ENCODE data around the gene GLS. TPM values are rescaled to one million over a fixed set of nuclear protein-coding genes. Genes with fewer than 3 reads are reported as not detected.
A peak's percentile ranks its signal among the peaks of the same experiment; 100 is the strongest.
"Not testable (repeated sequence)": the region's sequence is repeated elsewhere in the genome, so short reads cannot be mapped to it uniquely, and the experiment has no call there.

GLS gene
- total RNA-seq, 1 donor from 2014 or later: 165 TPM

DNA sequence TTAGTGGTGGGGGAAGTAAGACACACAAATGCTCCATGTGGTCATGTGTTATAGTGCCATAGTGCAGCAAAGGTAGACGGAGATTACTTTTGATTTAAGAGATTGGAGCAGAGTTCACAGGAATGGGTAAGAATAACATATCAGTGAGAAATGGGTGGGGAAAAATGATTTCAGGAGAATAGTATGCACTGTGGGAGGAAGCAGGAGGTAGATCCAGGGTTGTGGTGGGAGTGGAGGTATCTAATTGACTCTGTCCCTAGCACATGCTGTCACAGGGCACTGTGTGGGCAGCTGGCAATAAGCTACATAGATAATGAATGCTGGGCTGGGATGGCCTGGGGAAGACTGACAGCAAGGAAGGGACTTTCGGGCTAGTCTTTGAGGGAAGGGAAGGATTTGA is 68.0 kb downstream of the GLS start:
- ATAC-seq (no peak), DNase-seq (ENCODE audit: low spot score) (no peak)
- intact Hi-C loops (cut with DNase I): no loop called here

DNA sequence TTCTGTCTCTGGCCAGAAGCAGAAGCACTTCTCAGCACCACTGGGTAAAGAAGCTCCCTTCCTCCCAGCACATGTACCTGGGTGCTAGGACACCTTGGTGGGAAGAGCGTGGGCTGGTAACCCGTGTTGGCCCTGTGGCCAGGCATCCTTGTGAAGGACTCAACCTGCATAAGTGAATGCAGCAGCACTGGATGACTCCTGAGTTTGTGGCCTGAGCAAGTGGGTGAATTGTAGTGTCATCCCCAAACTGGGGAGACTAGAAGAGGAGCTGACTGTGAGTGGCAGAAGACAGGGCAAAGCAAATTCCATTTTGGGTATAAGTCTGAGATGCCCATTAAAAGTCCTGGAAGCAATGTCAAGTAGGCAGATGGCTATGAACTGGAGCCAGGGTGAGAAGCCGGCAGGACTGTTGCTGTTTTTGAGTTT is 70.0 kb downstream of the GLS start:
- ATAC-seq (no peak), DNase-seq (ENCODE audit: low spot score) (no peak)
- intact Hi-C loops (cut with DNase I): no loop called here

DNA sequence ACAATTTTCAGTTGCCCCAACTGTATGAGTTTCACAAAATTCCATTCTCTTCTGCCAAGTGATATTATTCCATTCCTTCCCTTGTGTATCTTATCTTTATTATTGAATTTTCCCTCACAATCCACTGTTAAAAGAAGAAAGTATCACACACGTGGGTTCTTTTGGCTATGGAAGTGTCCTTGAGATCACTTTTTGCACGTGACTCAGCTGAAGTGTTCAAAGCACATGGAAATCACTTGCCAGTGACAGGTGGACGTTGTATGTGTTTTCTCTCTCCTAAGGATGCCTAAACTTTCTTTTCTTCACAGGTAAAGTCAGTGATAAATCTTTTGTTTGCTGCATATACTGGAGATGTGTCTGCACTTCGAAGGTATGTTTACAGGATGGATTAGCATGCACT is 72.6 kb downstream of the GLS start:
- ATAC-seq: no peak
- DNase-seq (ENCODE audit: low spot score): no peak
- intact Hi-C loops (cut with DNase I): no loop called here

DNA sequence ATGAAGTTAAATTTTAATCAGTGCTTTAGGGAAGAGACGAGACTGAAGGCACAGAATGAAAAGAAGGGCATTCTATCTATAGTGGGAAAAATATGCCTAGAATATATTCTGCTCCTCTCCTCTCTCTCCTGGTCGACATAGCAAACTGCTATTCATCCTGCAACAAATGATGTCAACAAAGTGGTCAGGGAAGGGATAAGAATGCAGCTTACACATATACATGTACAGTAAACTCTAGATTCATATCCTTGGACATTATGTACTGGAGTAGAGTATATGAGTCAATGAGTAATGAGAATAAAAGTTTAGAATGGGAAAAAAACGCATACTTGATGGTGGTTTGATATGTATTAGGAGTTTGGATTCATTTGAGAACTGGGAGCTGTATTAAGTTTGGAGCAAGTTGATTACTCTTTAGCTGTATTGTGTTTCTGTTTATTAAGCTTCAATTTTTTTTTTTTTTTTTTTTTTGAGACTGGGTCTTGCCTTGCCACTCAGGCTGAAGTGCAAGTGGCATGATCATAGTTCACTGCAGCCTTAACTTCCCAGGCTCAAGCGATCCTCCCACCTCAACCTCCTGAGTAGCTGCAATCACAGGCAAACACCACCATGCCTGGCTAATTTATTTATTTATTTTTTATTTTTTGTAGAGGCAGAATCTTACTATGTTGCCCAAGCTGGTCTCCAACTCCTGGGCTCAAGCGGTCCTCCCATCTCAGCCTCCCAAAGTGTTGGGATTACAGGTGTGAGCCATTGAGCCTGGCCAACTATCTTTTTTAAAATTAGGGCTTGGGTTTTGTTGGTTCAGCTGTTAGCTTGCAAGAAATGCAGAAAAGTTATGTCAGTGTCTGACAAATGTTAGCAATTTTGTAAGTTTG is 79.5 kb downstream of the GLS start:
- DNase-seq (ENCODE audit: low spot score) (no peak), ATAC-seq (no peak)
- intact Hi-C loops (cut with DNase I): no loop called here

DNA sequence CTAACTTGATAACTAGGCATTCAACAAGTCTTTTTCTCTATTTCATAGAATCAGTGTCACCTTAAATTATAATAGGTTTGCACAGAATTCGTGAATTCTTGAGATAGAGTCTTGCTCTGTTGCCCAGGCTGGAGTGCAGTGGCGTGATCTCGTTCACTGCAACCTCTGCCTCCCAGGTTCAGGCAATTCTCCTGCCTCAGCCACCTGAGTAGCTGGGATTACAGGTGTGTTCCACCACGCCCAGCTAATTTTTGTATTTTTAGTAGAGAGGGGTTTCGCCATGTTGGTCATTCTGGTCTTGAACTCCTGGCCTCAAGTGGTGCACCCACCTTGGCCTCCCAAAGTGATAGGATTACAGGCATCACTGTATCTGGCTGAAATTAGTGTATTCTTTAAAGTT is 80.5 kb downstream of the GLS start:
- DNase-seq (ENCODE audit: low spot score); ATAC-seq; intact Hi-C loops (cut with DNase I): not testable (repeated sequence)

DNA sequence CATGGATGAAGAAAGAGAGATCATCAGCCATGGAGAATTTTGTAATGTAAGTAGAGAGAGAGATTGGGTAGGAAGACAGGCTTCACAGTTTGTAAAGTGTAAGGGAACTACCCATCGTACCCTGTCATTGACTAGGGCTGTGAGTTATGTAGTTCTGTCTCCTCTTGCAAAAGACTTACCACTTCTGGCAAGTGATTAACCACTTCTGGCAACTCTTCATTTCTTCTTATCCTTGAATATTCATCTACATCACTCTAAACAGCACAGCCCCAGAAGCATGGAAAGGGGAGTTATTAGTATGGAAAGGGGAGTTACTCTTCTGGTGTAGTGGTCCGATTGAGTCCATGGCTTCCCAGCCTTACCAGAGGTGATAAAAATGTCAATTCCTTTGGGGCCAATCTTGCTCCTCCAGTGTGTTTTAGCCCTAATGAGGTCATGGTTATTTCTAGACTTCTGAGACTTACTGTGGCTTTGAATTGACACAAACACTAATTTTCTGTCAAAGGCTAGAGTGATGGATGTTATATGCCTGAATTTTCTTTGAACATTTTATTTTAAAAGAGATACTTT is 81.4 kb downstream of the GLS start:
- no peak for DNase-seq (ENCODE audit: low spot score)
- intact Hi-C loops (cut with DNase I): no loop called here
- ATAC-seq: peak; percentile 53

DNA sequence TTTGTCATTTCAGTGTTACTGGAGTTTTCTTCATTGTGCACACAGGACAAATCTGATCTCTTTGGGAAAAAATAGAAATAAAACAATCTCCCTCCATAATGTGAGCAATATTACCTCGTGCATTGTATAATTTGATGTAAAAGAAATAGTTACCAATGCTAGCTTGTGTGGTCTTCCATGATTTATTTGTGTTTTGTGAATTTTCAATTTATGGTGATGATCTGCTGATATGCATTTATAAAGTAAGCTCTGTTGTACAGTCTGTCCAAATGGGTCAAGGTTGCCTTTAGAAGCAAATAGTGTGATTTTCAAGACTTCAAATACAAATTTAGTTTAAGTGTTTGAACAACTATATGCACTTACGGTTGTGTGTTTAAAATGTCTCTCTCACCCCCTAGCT is 82.5 kb downstream of the GLS start:
- ATAC-seq (no peak), DNase-seq (ENCODE audit: low spot score) (no peak)
- intact Hi-C loops (cut with DNase I): no loop called here

DNA sequence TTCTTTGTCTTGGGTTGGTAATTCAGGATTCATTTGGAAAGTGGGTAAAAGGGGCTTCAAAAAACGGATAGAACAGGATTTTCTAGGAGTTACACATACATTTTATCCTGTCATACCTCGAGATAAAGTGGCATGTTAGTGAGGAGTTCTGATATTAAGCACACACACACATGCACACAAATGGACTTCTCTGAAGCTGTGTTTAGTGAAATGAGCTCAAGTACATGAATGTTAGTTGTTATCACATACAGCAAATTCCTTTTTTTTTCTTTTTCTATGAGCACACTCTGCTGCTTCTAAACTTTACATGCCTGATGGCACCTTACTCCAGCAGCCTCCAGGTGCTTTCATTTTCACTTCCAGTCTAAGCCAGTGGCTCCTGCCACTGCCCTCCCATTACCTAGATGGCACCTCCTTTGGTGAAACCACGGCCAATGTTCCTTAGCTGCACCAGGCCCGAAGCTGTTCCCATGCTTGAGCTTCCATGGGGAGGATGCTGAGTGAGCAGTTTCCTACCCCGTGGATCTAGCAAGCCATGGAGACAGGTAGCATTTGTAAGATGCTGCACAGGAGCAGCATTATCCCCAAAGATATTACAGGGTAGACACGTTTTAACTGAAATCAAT is 83.7 kb downstream of the GLS start:
- ATAC-seq: no peak
- no peak for DNase-seq (ENCODE audit: low spot score)
- intact Hi-C loops (cut with DNase I): no loop called here

DNA sequence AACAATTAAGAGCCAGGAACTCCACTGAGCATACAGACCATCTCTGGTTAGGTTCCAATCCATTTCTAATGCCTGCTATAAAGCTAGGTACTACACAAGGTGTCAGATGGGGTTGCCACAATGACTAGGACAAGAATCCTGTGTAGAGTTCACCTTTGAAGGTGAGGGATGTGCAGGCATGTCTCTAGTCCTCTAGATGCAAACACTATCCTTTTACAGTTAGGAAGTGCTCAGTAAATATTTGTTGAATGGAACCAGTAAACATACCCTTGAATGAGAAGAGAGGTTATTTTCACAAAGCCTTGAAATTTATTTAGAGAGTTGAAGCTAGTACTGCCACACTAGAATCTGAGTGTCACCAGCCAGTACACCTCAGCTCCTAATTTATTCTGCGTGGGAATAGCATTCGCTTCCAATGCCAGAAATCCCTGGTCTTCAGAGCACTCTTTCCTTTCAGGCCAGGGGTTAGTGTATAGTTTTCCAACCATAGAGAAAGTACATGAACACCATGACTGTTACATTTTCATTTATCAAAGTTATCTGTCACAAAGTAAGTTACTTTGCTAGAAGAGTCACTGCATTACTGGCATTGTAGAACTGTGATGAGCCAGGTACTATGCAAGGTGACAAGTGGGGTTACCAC is 85.1 kb downstream of the GLS start:
- no peak for ATAC-seq
- intact Hi-C loops (cut with DNase I): no loop called here
- DNase-seq (ENCODE audit: low spot score): no peak

DNA sequence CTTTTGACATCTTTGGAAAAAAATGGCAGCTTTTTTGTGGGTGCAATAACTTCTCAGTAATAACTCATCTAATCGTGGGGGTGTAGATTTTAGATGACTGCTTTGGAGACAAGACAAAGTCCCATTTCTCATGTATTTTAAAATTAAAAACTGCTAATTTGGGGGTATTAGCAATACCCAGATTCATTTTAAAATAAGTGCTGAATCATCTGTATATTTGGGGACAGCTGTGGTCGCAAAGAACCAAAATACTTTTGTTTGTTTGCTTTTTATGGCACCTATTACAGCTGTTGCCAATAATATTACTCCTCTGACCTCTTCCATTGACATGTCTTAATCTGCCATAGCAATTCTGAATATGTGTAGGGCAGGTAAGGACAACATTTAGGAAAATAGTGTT is 87.9 kb downstream of the GLS start:
- intact Hi-C loops (cut with DNase I): no loop called here
- no peak for ATAC-seq
- DNase-seq (ENCODE audit: low spot score): no peak

DNA sequence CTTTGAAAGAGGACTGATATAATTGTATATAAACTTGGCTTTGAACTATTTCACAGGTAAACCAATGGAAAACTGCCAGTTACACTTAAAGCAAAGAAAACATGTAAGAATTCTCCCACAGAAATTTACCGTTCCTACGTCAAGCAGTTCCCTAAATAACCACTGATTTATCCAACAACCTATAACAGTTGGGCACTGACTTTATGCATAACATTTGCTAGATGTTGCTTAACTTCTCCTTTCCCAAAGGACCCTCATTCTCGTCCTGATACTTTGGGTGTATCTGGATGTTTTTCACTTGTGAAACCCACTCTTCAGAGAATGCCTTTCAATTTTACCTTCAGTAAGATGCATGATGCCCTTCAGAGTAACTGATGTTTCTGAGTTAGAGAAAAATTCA is 89.5 kb downstream of the GLS start:
- intact Hi-C loops (cut with DNase I): no loop called here
- no peak for DNase-seq (ENCODE audit: low spot score)
- ATAC-seq: no peak

DNA sequence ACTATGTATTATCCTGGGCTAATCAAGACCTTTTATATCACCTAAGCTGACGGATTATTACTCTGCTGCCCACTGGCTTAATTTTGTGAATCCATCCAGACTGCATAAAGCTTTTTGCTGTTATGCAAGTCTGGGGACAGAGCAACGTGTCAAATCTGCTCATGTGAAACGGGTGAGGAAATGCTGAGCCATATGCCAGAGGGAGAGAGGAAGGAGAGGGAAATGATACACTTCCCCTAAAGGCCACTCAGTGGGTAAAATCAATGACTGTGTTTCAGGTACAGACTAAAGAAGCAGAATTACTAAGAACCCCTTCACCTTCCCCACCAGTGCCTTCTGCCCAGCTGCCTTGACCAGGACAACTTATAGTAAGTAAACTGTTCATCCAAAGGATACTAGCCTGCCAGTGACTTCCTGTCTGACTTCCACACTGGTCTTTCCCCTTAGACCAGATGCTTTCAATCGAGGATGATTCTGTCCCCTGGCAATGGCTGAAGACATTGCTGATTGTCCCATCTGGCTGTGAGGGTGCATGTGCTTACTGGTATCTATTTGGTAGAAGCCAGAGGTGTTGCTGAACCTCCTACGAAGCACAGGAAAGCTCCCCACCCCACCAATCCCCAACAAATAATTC is 90.4 kb downstream of the GLS start:
- intact Hi-C loops (cut with DNase I): no loop called here
- ATAC-seq (peak; percentile 27), DNase-seq (ENCODE audit: low spot score) (no peak)

DNA sequence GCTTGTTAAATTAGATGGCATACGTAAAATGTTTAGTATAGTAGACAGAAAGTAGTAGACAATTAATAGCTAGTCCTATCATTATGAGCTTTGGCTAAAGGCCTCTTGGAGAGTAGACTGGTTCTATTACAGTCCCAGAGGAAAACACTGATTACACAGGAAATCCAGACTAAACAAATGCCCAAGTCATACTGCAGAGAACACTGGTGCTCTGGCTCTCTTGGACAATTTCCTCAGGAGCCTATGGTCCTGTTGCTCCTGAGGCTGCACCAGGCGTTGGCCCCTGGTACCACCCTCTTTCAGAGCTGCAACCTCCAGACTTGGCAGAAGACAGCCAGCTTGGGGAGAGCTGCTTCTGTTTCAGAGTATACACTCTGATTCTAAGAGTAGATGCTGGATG is 91.6 kb downstream of the GLS start:
- peak; percentile 33 for ATAC-seq
- intact Hi-C loops (cut with DNase I): no loop called here
- no peak for DNase-seq (ENCODE audit: low spot score)

DNA sequence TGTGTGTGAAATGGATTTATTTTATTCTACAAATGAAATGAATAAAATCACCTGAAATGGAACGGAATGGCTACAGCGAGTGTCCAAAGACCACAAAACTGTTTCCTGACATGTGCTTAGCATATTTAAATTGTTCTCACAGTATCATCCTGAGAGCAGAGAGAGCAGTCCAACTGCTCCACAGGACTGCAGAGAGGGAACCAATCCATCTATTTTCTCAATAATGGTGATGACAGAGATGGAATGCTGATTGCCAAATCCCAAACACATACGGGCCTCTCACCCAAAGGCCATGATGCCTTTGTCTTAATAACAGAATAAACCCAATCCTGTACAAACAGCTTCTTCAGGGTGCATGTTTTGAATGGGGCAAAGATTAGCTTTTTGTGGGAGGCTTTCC is 92.2 kb downstream of the GLS start:
- intact Hi-C loops (cut with DNase I): no loop called here
- no peak for DNase-seq (ENCODE audit: low spot score)
- peak; percentile 52 for ATAC-seq

DNA sequence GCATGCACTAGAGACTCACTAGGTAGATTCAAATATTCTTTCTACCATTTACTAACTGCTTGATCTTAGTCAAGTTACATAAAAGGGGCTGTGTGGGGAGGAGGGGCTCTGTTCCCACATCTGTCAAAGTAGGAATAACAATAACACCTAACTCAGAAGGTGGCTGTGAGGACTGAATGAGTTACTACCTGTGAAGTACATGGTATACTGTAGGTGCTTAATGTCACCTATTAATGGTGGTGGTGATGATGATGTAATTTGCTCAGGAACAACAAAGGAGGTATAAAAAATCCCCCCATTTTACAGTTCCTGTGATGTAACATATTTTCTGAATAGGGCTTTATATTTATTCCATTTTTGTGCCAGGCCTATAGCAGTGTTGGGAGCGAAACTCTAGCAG is 92.6 kb downstream of the GLS start:
- intact Hi-C loops (cut with DNase I): no loop called here
- DNase-seq (ENCODE audit: low spot score) (no peak), ATAC-seq (no peak)

DNA sequence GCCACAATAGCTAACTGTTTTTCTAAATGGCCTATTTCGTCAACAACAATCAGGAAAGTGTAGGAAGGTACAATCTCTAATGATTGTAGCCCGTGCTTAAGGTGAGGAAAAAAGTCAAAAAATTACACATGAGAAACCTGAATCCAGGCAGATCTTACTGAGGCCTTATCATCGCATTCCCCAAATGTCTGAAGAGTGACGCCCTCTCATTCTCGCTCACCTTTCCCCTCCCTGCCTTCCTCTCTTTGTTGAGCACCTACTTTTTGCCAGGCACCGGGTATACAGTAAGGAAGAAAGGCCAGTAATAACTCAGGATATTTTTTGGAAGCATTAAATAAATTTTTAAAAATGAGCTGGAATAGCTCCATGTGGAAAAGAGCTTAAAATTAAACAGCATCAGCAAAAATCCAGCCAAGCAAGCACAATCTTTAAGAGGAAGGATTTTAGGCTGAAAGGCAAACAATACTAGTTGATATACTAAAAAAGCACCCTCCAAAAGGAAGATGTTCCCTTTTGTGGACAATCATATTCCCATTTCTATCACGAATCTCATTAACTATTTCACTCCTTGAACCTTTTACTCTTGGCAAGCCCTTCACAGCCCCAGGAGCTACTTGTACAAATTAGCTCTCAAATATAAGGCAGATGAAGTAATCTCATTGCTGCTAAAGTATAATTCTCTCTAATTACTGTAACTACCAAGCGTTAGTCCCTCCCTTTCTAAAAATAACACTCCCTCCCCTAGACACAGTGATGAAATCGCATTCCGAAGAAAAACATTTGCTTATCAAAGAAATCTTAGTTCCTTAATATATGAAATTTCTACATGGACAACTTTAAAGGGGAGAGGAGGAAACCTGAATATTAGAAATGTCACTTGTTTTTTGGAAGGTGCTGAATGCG is 93.4 kb downstream of the GLS start:
- ATAC-seq (no peak), DNase-seq (ENCODE audit: low spot score) (no peak)
- intact Hi-C loops (cut with DNase I): no loop called here

DNA sequence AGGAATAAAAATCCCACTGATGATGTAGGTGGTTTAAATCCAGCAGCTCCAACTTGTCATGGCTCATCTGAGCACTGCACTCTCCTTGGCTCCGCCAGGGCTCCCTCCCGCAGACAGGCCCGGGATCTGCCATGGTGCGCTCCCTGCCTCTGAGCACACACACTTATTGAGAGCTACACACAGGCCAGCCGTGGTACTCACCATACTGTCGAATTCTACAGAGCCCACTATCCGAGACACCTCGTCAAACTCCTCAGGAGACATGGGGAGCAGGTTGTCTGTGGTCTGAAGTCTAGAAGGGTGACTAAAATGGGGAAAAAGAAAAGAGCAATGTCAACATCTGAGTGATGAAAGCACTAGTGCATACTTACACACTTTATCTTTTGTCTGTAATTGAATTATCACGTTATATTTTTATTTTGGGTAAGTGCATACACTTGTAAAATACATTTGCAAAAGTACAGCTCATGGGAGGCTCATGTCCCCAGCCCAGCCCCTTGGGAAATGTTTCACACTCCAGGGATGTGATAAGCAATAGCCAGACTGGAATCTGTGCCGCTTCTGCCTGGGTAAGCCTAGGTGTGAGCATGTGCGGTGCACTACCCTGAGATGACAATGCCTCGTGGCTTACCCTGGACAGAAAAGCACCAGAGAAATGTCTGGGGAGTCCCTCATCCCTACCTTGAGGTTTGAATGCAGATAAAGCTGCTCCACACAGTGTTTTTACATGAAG is 94.2 kb downstream of the GLS start:
- DNase-seq (ENCODE audit: low spot score): no peak
- ATAC-seq: no peak
- intact Hi-C loops (cut with DNase I): no loop called here

DNA sequence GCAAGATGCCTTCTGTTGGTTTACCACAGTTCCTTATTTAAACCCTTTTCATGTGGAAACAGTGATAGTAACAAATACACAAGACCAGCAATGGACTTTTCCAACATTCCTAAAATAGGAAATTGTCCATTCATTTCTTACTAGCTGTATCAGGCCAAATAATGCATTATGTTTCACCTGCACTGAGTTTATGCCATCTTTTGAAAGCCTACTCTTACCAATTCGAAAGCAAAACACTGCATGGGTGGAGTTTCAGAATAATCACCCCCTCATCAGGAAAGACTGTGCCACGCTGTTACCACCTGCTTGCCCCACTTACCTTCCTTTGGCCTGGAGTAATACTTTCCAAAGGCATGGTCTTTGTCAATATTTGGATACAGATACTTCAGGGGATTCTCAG is 95.9 kb downstream of the GLS start:
- intact Hi-C loops (cut with DNase I): no loop called here
- no peak for ATAC-seq
- DNase-seq (ENCODE audit: low spot score): no peak

All from sciatic nerve (tissue), 2 donors.